ENCODE data around the gene FNDC3A.

DNA sequence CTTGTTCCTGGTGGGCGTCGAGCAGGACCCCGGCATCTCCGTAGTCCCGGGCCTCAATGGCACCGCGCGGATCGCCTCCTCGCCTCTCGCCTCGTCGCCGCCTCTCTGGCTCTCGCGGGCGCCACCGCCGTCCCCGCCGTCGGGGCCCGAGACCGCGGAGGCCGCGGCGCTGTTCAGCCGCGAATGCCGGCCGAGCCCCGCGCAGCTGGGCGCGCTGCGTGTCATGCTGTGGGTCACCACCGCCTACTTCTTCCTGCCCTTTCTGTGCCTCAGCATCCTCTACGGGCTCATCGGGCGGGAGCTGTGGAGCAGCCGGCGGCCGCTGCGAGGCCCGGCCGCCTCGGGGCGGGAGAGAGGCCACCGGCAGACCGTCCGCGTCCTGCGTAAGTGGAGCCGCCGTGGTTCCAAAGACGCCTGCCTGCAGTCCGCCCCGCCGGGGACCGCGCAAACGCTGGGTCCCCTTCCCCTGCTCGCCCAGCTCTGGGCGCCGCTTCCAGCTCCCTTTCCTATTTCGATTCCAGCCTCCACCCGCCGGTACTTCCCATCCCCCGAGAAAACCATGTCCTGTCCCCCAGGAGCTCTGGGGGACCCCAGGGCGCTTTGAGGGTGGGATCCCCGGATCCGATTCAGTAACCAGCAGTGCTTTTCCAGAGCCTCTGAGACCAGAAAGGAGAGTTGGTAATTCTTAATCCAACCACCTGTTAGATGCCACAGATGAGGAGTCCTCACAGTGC lies 245.3 kb downstream of the FNDC3A start:
- TF ChIP-seq EZH2 (IDR thresholded peaks at IDR 0.05; ENCODE audit: insufficient read depth, poor library complexity, severe bottlenecking) (peak; percentile 66), EZH2phosphoT487 (IDR thresholded peaks at IDR 0.05; ENCODE audit: insufficient read depth, low read depth) (0 out of 2 replicates have a peak, but pooled peaks have one; percentile 45)
